ENCODE results near the gene CELSR1. TPM values are rescaled to one million over a fixed set of nuclear protein-coding genes. Genes with fewer than 3 reads are reported as not detected.

Gene CELSR1
- polyA plus RNA-seq, 1 experiment: 0.14 TPM

GRCh38 chr22:46464701-46465344 lies 72.6 kb downstream of the CELSR1 start:
- Histone ChIP-seq H3K27ac (ENCODE audit: low read depth, low read length) (no peak overlapping the region), H3K9me3 (ENCODE audit: control insufficient read depth, insufficient read depth, low read length) (peaks cover 22% of the 10 kb centered on the region), H3K27me3 (ENCODE audit: control insufficient read depth, insufficient read depth, low read length) (peaks cover 16% of the 10 kb centered on the region), H3K4me3 (ENCODE audit: low read depth, low read length) (no peak overlapping the region)
- CTCF ChIA-PET: no interaction called here
- no peak for DNase-seq (ENCODE audit: low read depth, low spot score)
- POLR2A ChIA-PET: no interaction called here
- no peak for TF ChIP-seq CTCF (IDR thresholded peaks at IDR 0.05; ENCODE audit: low read depth, low read length)

DNA sequence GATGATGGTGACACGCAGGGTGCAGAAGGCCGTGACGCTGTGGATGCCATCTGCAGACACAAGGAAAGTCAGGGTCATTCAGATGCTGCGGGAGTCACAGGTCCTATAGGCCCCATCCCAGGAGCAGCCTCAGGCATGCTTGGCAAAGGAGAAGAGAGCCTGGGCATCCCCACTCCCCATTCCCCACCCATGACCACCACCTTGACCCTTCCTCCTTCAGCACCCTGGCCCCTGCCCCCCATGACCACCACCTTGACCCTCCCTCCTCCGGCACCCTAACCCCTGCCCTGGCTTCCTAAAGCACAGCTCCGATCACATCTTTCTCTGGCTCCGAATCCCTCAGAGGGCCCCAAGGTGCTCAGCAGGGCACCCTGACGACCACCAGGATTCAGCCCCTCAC lies 73.1 kb downstream of the CELSR1 start:
- TF ChIP-seq CTCF (IDR thresholded peaks at IDR 0.05; ENCODE audit: low read depth, low read length): no peak
- H3K27ac ChIP-seq (ENCODE audit: low read depth, low read length): no peak overlapping the region
- peaks cover 20% of the 10 kb centered on the region for H3K9me3 ChIP-seq (ENCODE audit: control insufficient read depth, insufficient read depth, low read length)
- no peak overlapping the region for H3K4me3 ChIP-seq (ENCODE audit: low read depth, low read length)
- peaks cover 16% of the 10 kb centered on the region for H3K27me3 ChIP-seq (ENCODE audit: control insufficient read depth, insufficient read depth, low read length)
- POLR2A ChIA-PET: no interaction called here
- CTCF ChIA-PET: no interaction called here
- DNase-seq (ENCODE audit: low read depth, low spot score): no peak

GRCh38 chr22:46463435-46464227 lies 73.8 kb downstream of the CELSR1 start:
- Histone ChIP-seq H3K4me3 (ENCODE audit: low read depth, low read length) (no peak overlapping the region), H3K9me3 (ENCODE audit: control insufficient read depth, insufficient read depth, low read length) (peaks cover 17% of the 10 kb centered on the region), H3K27me3 (ENCODE audit: control insufficient read depth, insufficient read depth, low read length) (peaks cover 17% of the 10 kb centered on the region), H3K27ac (ENCODE audit: low read depth, low read length) (no peak overlapping the region)
- DNase-seq (ENCODE audit: low read depth, low spot score): no peak
- ChIA-PET CTCF (no interaction called here), POLR2A (no interaction called here)
- no peak for TF ChIP-seq CTCF (IDR thresholded peaks at IDR 0.05; ENCODE audit: low read depth, low read length)

DNA sequence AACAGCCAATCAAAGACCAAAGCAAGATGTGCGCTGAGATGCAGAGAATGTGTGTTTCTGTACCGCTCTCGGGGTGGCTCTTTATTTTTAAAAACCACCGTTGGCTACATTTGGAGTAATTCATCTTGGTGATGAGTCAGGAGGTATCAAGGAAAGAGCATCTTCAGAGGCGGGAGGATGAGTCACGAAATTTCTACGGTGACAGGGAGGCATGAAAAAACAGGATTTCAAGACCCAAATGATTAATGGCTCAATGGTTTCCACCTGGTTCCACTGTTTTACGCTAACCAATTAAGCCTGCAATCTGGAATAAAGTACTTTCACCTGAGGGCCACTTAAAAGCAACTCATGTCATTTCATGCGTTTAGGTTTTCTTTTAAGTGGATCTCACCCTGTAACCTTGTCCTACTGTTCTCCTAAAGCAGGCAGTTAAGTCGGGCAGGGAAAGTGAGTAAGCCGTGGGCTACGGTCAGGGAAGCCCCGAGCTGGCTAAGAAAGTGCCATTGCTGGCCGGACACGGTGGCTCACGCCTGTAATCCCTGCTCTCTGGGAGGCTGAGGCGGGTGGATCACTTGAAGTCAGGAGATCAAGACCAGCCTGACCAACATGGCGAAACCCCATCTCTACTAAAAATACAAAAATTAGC lies 74.6 kb downstream of the CELSR1 start:
- H3K27ac ChIP-seq (ENCODE audit: low read depth, low read length): no peak overlapping the region
- H3K9me3 ChIP-seq (ENCODE audit: control insufficient read depth, insufficient read depth, low read length): peaks cover 17% of the 10 kb centered on the region
- ChIA-PET POLR2A (no interaction called here), CTCF (no interaction called here)
- no peak for TF ChIP-seq CTCF (IDR thresholded peaks at IDR 0.05; ENCODE audit: low read depth, low read length)
- no peak for DNase-seq (ENCODE audit: low read depth, low spot score)
- no peak overlapping the region for H3K4me3 ChIP-seq (ENCODE audit: low read depth, low read length)
- H3K27me3 ChIP-seq (ENCODE audit: control insufficient read depth, insufficient read depth, low read length): peaks cover 20% of the 10 kb centered on the region

All from AG04450 (cell line).